Fibroblast of skin of scalp (primary cell): ENCODE data around the gene XYLT2. TPM values are rescaled to one million over a fixed set of nuclear protein-coding genes. Genes with fewer than 3 reads are reported as not detected.
"Not testable (repeated sequence)": the region's sequence is repeated elsewhere in the genome, so short reads cannot be mapped to it uniquely, and the experiment has no call there.

Source experiments
- DNase-seq: peaks from one replicate; pipeline ENCODE4 v3.0.0-alpha.2; 2013
- polyA plus RNA-seq, 2 experiments: library from polyadenylated mRNA; unstranded; fragments of 120-200 nt; gene quantifications; one replicate each; pipeline ENCODE4 v1.2.1, GENCODE V29; 2013; ENCODE audit not compliant: insufficient read length in 2 of 2

XYLT2 gene
- 28.9 TPM for polyA plus RNA-seq (2013, experiment 1 of 2; ENCODE audit: insufficient read length)
- 26.2 TPM for polyA plus RNA-seq (2013, experiment 2 of 2; ENCODE audit: insufficient read length)

GRCh38 chr17:50345432-50346312 lies at the start of gene XYLT2:
Gene XYLT2 (plus strand): TSS chr17:50346126. CDS start chr17:50346141, 15 bp downstream.
- DNase-seq, result peak; percentile 91

- peak; percentile 57 for DNase-seq
Observed at GRCh38 chr17:50297407-50297865, 48.5 kb upstream of the XYLT2 start.

GRCh38 chr17:50298018-50298417 lies 47.9 kb upstream of the XYLT2 start:
- DNase-seq, result no peak

- DNase-seq, result no peak
Observed at GRCh38 chr17:50299776-50300175, 46.1 kb upstream of the XYLT2 start.

- not testable (repeated sequence) for DNase-seq
Observed at GRCh38 chr17:50300824-50301223, 45.1 kb upstream of the XYLT2 start.

GRCh38 chr17:50301891-50302584 lies 43.9 kb upstream of the XYLT2 start:
- DNase-seq, result no peak

GRCh38 chr17:50303051-50303450 lies 42.9 kb upstream of the XYLT2 start:
- DNase-seq, result no peak

GRCh38 chr17:50303596-50303995 lies 42.3 kb upstream of the XYLT2 start:
- no peak for DNase-seq

GRCh38 chr17:50304781-50305404 lies 41.0 kb upstream of the XYLT2 start:
- DNase-seq, result peak; percentile 51

GRCh38 chr17:50307654-50308053 lies 38.3 kb upstream of the XYLT2 start:
- no peak for DNase-seq

GRCh38 chr17:50308666-50309065 lies 37.3 kb upstream of the XYLT2 start:
- DNase-seq, result no peak

GRCh38 chr17:50310455-50311111 lies 35.3 kb upstream of the XYLT2 start:
- no peak for DNase-seq

- no peak for DNase-seq
Observed at GRCh38 chr17:50311112-50311460, 34.8 kb upstream of the XYLT2 start.

- no peak for DNase-seq
Observed at GRCh38 chr17:50311483-50311882, 34.4 kb upstream of the XYLT2 start.

- no peak for DNase-seq
Observed at GRCh38 chr17:50312308-50312707, 33.6 kb upstream of the XYLT2 start.

GRCh38 chr17:50314456-50315011 lies 31.4 kb upstream of the XYLT2 start:
- DNase-seq, result no peak

- no peak for DNase-seq
Observed at GRCh38 chr17:50316016-50316587, 29.8 kb upstream of the XYLT2 start.

- DNase-seq, result not testable (repeated sequence)
Observed at GRCh38 chr17:50316660-50317059, 29.3 kb upstream of the XYLT2 start.

- no peak for DNase-seq
Observed at GRCh38 chr17:50317121-50317520, 28.8 kb upstream of the XYLT2 start.

- DNase-seq, result no peak
Observed at GRCh38 chr17:50318501-50319285, 27.2 kb upstream of the XYLT2 start.
